Measurements from ENCODE around the gene TSPAN19. TPM values are rescaled to one million over a fixed set of nuclear protein-coding genes. Genes with fewer than 3 reads are reported as not detected.

The TSPAN19 gene
- not detected for polyA plus RNA-seq (2012; ENCODE audit: insufficient read depth, insufficient read length)

- peak within 1 kb of the TSS; percentile 66 for H3K4me3 ChIP-seq (ENCODE audit: low read length)
- peak; percentile 89 for DNase-seq (ENCODE audit: low read depth, low spot score)
These were observed at the start of gene TSPAN19, which contains the start of gene LRRIQ1 for GRCh38 chr12:85036234-85036707. Gene TSPAN19, minus strand, starts transcription at chr12:85036277. Its CDS starts 6,331 bp downstream, at chr12:85029946. Gene LRRIQ1, plus strand, starts transcription at chr12:85036351. Its CDS starts 1,826 bp downstream, at chr12:85038177.

DNA sequence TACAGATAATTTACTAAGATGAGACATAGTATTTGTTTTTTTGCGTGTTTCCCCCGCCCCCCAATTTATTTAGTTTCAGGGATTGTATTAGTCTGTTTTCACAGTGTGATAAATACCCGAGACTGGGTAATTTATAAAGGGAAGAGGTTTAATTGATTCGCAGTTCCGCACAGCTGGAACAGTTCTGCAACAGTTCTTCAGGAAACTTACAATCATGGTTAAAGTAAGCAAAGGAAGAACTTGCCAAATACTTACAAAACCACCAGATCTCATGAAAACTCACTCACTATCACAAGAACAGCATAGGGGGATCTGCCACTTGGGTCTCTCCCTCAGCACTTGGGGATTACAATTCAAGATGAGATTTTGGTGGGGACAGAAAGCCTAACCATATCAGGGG, 49.0 kb upstream of the TSPAN19 start:
- DNase-seq (ENCODE audit: low read depth, low spot score) = no peak
- no peak overlapping the region for H3K4me3 ChIP-seq (ENCODE audit: low read length)

DNA sequence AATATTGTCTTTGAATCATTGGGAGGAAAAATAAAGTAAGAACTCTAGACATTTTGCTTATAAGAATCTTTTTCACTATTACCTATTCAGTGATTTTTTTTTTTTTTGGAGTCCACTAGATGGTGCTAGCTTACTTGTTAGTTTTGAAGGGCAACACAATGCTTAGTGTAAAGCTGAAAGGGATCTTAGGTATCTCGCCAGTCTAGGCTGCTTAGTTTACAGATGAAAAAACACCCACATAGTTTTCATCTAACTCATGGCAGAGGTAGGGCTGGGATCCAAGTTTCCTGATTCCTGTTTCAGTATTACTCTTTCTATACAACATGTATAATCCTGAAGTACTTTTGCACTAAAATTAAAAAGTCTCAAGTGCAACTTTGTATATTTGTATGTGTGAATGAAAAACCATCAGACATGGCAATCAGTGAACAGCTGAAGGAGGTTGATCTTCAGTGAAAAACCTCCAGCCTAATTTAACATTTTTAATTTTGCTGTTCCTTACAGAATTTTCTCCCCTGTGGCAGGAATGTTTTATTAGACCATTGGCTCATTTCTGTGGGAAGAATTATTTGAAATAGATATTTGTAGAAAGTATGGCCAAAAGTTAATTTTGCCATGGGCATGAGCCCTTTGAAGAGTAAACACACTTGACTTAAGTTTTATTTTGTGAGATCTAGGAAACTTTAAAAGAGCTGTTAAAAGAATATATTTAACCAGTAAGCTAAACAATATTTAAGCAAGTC, 40.8 kb upstream of the TSPAN19 start:
- no peak overlapping the region for H3K4me3 ChIP-seq (ENCODE audit: low read length)
- DNase-seq (ENCODE audit: low read depth, low spot score) = peak; percentile 27

GRCh38 chr12:85072826-85073225, 36.7 kb upstream of the TSPAN19 start:
- no peak overlapping the region for H3K4me3 ChIP-seq (ENCODE audit: low read length)
- DNase-seq (ENCODE audit: low read depth, low spot score) = no peak

- H3K4me3 ChIP-seq (ENCODE audit: low read length) = no peak overlapping the region
- no peak for DNase-seq (ENCODE audit: low read depth, low spot score)
These were observed 29.9 kb upstream of the TSPAN19 start for GRCh38 chr12:85065837-85066482.

DNA sequence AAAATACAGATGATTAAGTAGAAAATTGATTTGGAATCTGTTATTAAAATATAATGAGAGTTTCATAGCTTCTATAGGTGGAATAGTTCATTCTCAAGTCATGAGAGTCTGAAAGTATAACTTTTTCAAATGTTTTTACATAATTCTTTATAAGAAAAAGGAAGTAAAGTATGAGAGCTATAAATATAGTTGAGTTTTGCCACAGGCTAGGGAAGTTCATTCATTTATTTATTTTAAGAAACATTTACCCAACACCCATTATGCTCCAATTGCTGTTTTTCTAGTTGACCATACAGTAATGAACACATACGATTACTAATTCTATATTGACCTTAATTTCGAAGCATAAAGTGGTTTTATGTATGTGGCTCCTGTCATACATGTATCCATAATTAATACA, 24.8 kb upstream of the TSPAN19 start:
- DNase-seq (ENCODE audit: low read depth, low spot score) = no peak
- H3K4me3 ChIP-seq (ENCODE audit: low read length) = no peak overlapping the region

GRCh38 chr12:85059594-85059993, 23.5 kb upstream of the TSPAN19 start:
- no peak overlapping the region for H3K4me3 ChIP-seq (ENCODE audit: low read length)
- no peak for DNase-seq (ENCODE audit: low read depth, low spot score)

- DNase-seq (ENCODE audit: low read depth, low spot score) = no peak
- H3K4me3 ChIP-seq (ENCODE audit: low read length) = no peak overlapping the region
These were observed 22.3 kb upstream of the TSPAN19 start for GRCh38 chr12:85058339-85058738.

- peak; percentile 45 for DNase-seq (ENCODE audit: low read depth, low spot score)
These were observed 21.4 kb upstream of the TSPAN19 start for GRCh38 chr12:85057370-85057963.

GRCh38 chr12:85043829-85044228, 7.8 kb upstream of the TSPAN19 start:
- no peak overlapping the region for H3K4me3 ChIP-seq (ENCODE audit: low read length)
- DNase-seq (ENCODE audit: low read depth, low spot score) = no peak

More at GRCh38 chr12:85057370-85057963, 21.4 kb upstream of the TSPAN19 start:
- no peak overlapping the region for H3K4me3 ChIP-seq (ENCODE audit: low read length)

DNA sequence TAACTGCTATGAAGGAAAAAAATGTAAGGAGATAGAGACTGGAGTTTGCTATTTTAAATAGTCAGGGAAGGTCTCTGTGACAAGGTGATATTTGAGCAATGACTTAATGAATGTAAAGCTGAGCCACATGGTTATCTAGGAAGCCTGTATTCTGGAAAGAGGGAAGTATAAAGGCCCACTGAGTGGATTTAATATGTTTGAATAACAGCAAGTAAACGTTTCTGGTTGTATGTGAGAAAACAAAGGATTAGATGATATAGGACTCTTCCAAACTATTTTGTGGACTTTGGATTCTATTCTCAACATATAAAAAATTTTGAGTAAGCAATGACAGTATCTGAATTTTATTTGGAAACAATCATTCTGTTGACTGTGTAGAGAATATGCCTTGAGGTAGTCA, 5.3 kb upstream of the TSPAN19 start:
- no peak for DNase-seq (ENCODE audit: low read depth, low spot score)
- no peak overlapping the region for H3K4me3 ChIP-seq (ENCODE audit: low read length)

- H3K4me3 ChIP-seq (ENCODE audit: low read length) = peak overlapping the region; percentile 66
These were observed 656 bp upstream of the TSPAN19 start for GRCh38 chr12:85036733-85037132.

DNA sequence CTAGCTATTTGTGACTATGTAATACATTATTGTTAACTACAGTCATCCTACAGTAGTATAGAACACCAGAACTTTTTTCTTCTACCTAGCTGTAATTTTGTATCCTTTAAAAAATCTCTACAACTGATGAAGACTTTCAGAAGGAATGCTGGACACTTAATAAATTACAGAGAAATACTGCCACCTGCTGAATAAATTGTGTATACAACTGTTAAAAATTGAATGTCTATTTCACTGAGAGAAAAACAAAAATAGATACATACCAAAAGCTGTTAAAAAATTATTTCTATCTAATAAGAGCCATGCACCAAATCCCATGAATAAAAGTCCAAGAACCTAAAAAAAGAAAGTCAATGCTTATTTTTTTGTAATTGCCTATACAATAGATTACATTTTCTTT, 6.6 kb downstream of the TSPAN19 start:
- no peak overlapping the region for H3K4me3 ChIP-seq (ENCODE audit: low read length)
- DNase-seq (ENCODE audit: low read depth, low spot score) = no peak

More at GRCh38 chr12:85036733-85037132, 656 bp upstream of the TSPAN19 start:
- DNase-seq (ENCODE audit: low read depth, low spot score) = no peak

DNA sequence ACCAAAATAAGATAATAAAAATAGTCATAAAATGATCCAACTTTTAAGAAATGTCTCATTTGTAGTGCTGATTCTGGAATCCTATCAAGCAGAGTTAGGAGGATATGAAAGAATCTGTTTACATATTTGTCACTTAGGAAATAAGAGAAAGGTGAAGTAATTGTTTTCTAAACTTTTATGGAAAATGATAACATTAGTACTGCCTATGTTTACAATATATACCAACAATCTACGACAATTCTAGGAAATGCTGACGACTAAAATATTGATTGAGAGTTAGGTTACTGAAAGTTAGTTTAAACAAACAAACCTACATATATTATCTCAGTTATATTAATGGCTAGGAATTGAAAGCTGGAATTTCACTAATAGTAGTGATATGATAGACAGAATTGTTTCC, 18.0 kb downstream of the TSPAN19 start:
- H3K4me3 ChIP-seq (ENCODE audit: low read length) = no peak overlapping the region
- no peak for DNase-seq (ENCODE audit: low read depth, low spot score)

DNA sequence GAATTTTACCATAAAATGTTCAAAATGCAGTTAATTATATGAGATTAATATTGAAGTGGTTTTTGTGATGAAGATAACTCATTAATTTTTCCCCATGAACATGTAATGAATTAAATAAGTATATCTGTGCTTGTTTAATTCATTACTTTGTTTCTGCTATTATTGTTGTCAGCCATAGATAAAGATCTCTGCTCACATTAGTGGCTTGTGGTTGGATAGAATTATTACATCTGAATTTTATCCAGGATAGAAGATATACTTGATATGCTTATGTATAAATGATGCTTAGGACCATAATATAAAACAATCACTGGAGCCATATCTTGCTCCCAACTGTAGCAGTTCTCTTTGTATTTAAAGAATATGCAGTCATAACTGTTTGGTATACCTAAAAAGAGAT, 18.5 kb downstream of the TSPAN19 start:
- no peak for DNase-seq (ENCODE audit: low read depth, low spot score)
- no peak overlapping the region for H3K4me3 ChIP-seq (ENCODE audit: low read length)

DNA sequence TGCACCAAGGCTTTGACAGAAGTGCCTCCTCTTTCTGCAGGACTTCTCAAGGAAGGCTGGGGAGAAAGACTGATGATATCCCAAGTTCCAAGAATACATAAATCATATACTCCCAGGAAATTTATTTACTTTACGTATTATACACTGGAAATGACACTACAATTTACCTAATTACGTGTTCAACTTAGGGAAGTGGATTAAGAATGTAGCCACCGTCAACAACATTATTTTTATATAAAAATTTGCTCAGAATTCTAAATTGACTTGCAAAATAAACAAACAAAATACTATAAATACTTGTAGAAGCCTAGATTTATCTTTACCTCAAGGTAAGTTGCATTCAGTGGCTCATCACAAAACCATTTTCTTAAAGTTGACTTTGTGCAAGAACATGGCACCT, 18.9 kb downstream of the TSPAN19 start:
- no peak for DNase-seq (ENCODE audit: low read depth, low spot score)
- no peak overlapping the region for H3K4me3 ChIP-seq (ENCODE audit: low read length)

DNA sequence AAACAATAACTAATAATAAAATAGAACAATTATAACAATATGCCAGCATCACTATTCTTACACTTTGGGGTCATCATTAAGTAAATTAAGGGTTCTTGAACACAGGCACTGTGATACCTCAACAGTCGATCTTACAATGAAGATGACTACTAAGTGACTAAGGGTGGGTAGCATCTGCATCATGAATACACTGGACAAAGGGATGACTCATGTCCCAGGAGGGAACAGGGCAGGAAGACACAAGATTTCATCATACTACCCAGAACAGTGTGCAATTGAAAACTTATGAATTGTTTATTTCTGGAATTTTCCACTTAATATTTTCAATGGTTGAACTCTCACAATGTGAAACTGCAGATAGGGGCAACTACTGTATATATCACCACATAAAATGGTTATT, 19.7 kb downstream of the TSPAN19 start:
- DNase-seq (ENCODE audit: low read depth, low spot score) = no peak
- no peak overlapping the region for H3K4me3 ChIP-seq (ENCODE audit: low read length)

DNA sequence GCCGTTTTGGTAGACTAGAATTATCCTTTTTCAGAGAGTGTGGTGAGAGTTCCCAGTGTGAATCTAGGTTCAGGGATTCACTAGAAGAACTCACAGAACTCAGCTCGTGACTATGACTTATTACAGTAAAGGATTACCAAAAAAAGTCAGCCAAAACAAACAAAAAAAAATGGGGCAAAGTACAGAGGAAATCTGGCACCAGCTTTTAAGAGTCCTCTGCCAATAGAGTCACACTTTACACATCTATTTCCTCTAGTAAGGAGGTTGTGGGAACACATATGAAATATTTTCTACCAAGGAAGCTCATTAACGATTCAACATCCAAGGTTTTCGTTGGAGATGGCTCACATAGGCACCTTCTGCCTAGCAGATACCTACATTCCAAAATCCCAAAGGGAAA, 28.2 kb downstream of the TSPAN19 start:
- no peak overlapping the region for H3K4me3 ChIP-seq (ENCODE audit: low read length)
- no peak for DNase-seq (ENCODE audit: low read depth, low spot score)

DNA sequence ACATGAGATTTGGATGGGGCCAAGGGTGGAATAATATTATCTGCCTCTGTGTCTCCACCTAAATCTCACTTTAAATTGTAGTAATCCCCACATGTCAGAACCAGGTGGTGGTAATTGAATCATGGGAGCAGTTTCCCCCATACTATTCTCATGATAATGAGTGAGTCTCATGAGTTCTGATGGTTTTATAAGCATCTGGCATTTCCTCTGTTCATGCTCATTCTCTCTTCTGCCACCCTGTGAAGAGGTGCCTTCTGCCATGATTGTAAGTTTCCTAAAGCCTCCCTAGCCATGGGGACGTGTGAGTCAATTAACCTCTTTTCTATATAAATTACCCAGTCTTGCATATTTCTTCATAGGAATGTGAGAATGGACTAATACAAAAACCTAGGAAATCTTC, 29.9 kb downstream of the TSPAN19 start:
- DNase-seq (ENCODE audit: low read depth, low spot score) = no peak
- H3K4me3 ChIP-seq (ENCODE audit: low read length) = no peak overlapping the region

- DNase-seq (ENCODE audit: low read depth, low spot score) = peak; percentile 67
- no peak overlapping the region for H3K4me3 ChIP-seq (ENCODE audit: low read length)
These were observed 30.5 kb downstream of the TSPAN19 start for GRCh38 chr12:85005615-85006014.
